ENCODE measurements around the gene ERC2. TPM values are rescaled to one million over a fixed set of nuclear protein-coding genes. Genes with fewer than 3 reads are reported as not detected.

The ERC2 gene
- total and polyA plus RNA-seq, 2 of the 8 experiments (the other 6 are each of a cell fraction or from before 2014, with no cell fraction given): 16.4 to 22.8 TPM

GRCh38 chr3:56202997-56203396 is 265.3 kb downstream of the ERC2 start:
- Histone ChIP-seq H3K79me2 (ENCODE audit: control insufficient read depth in 1 of 2, insufficient read depth in 2 of 2, low read length in 2 of 2) (no peaks in the 10 kb centered on the region), H2BK120ac (replicated peaks; ENCODE audit: low read depth, low read length) (no peak overlapping the region), H4K20me1 (replicated peaks in 1 of 2; ENCODE audit: control insufficient read depth in 1 of 2, insufficient read depth in 2 of 2, low read length in 2 of 2) (no peaks in the 10 kb centered on the region), H3K23ac (ENCODE audit: insufficient read length) (no peak overlapping the region), H3K56ac (replicated peaks; ENCODE audit: insufficient read length, low read depth, low read length) (no peak overlapping the region), H2BK15ac (ENCODE audit: low read length) (no peak overlapping the region), H3K9ac (replicated peaks in 1 of 4; ENCODE audit: extremely low read depth in 1 of 4, low read depth in 3 of 4, low read length in 3 of 4) (no peak overlapping the region), H4K91ac (replicated peaks; ENCODE audit: insufficient read length, low read length) (no peak overlapping the region), H2BK20ac (ENCODE audit: low read length) (no peak overlapping the region), H2BK5ac (ENCODE audit: low read depth, low read length) (no peak overlapping the region), H4K8ac (ENCODE audit: extremely low read depth, insufficient read depth, low read length) (no peak overlapping the region), H3K27ac (ENCODE audit: low read depth, low read length) (no peak overlapping the region), H3K27me3 (replicated peaks in 1 of 4; ENCODE audit: control insufficient read depth in 3 of 4, extremely low read depth in 1 of 4, insufficient read depth in 3 of 4, low read length in 3 of 4) (no peaks in the 10 kb centered on the region), H3K14ac (ENCODE audit: insufficient read length) (no peak overlapping the region), H3K79me1 (ENCODE audit: low read depth, low read length) (no peaks in the 10 kb centered on the region), H2AK5ac (ENCODE audit: low read depth, low read length) (no peak overlapping the region), H3K18ac (ENCODE audit: extremely low read depth, low read length) (no peak overlapping the region), H3K4ac (replicated peaks; ENCODE audit: insufficient read length, low read depth, low read length) (no peak overlapping the region), H3K4me2 (ENCODE audit: insufficient read depth in 1 of 2, low read depth in 2 of 2, low read length in 2 of 2) (no peak overlapping the region), H2BK12ac (ENCODE audit: low read depth, low read length) (no peak overlapping the region), H3K36me3 (ENCODE audit: control insufficient read depth in 2 of 4, insufficient read depth in 4 of 4, low read length in 3 of 4) (no peaks in the 10 kb centered on the region), H3K4me3 (ENCODE audit: extremely low read depth in 1 of 4, insufficient read depth in 2 of 4, low read depth in 3 of 4, low read length in 4 of 4) (no peak overlapping the region), H4K5ac (ENCODE audit: insufficient read length, low read depth, low read length) (no peak overlapping the region), H3K23me2 (ENCODE audit: low read depth, low read length) (no peaks in the 10 kb centered on the region), H3K9me3 (ENCODE audit: insufficient read depth in 2 of 2, low read depth in 1 of 2, low read length in 1 of 2) (no peaks in the 10 kb centered on the region), H3K4me1 (replicated peaks in 1 of 4; ENCODE audit: control insufficient read depth in 3 of 4, insufficient read depth in 4 of 4, low read length in 3 of 4) (peaks cover 0 to 4% (median 0%) of the 10 kb centered on the region in 4 experiments; a peak in 1 of 7 replicates), H2AFZ (ENCODE audit: low read length) (no peak overlapping the region)
- no peak for DNase-seq (ENCODE audit: low read depth in 1 of 2, low spot score in 2 of 2)
- CTCF ChIA-PET (ENCODE audit: partially characterized antibody): no interaction called here
- WGBS, 2 experiments (ENCODE audit: extremely low coverage in 1 of 2, insufficient coverage in 1 of 2, insufficient read length in 1 of 2, insufficient replicate concordance in 2 of 2, low coverage in 1 of 2, low lambda C conversion rate in 2 of 2, missing lambda C conversion rate in 1 of 2): 68% methylated on average over 4 of the region's 4 CpGs; no CpG with 5 or more reads in 1 of the 2 experiments
- no peak for FAIRE-seq
- POLR2A ChIA-PET (ENCODE audit: partially characterized antibody): no interaction called here
- TF ChIP-seq POLR2A (IDR thresholded peaks at IDR 0.05; ENCODE audit: control extremely low read depth in 1 of 2, low read depth in 2 of 2, low read length in 2 of 2) (no peak), NANOG (IDR thresholded peaks at IDR 0.05; ENCODE audit: insufficient read depth, low read depth, low read length, poor library complexity, severe bottlenecking) (no peak), ZNF274 (IDR thresholded peaks at IDR 0.05; ENCODE audit: borderline replicate concordance, extremely low read depth, low read length) (no peak), SIX5 (IDR thresholded peaks at IDR 0.05; ENCODE audit: low read depth, low read length) (no peak), ATF2 (IDR thresholded peaks at IDR 0.05; ENCODE audit: low read length) (no peak), GABPA (IDR thresholded peaks at IDR 0.05; ENCODE audit: borderline replicate concordance, insufficient read depth, low read length) (no peak), PHF8 (conservative IDR thresholded peaks at IDR 0.05; ENCODE audit: low read depth, low read length) (no peak), SAP30 (IDR thresholded peaks at IDR 0.05; ENCODE audit: insufficient read depth, insufficient replicate concordance, low read length) (no peak), JUN (IDR thresholded peaks at IDR 0.05; ENCODE audit: low read depth, low read length) (no peak), TCF12 (IDR thresholded peaks at IDR 0.05; ENCODE audit: low read depth, low read length) (no peak), RNF2 (IDR thresholded peaks at IDR 0.05; ENCODE audit: borderline replicate concordance, low read depth, low read length, missing control alignments, poor library complexity, severe bottlenecking) (no peak), GTF2F1 (IDR thresholded peaks at IDR 0.05; ENCODE audit: borderline replicate concordance, low read depth, low read length) (no peak)

Data from H1 (cell line).